ENCODE data around the gene RAB1A. TPM values are rescaled to one million over a fixed set of nuclear protein-coding genes. Genes with fewer than 3 reads are reported as not detected.

Gene RAB1A
- total and polyA plus RNA-seq, 2 experiments from 2014 or later, result 94.8 to 172 TPM

DNA sequence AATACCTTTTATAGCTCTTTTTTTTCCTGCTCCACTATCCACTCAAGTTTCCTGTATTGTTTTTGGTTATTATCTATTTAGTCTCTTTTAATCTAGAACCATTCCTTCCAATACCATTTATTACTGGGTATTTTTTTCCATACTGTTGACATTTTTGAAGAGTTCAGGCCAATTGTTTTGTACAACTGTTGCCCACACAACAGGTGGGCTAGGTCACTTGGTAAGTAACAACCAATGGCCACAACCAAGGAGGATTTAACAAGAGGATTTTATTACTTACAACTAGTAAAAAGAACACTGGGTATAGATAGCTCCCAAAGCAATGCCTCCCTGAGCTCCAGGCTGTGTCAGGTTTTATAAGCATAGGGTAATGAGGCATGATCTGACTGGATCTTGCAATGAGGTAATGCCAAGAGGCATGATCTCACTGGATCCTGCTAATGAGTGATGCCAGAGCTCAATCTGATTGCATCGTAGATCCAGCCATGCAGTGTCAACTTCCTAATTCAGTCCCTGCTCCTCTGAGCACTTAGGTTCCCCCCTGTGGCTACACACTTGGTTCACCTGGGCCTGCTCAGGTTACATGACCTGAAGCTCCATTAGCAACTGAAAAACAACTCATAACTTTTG, 80.8 kb downstream of the RAB1A start:
- peak; percentile 92 for ATAC-seq
- peaks cover 10% of the 10 kb centered on the region for H3K27me3 Mint-ChIP-seq (ENCODE audit: insufficient read depth, low read depth, poor library complexity)
- Histone ChIP-seq H3K4me1 (ENCODE audit: insufficient read depth) (peaks cover 16% of the 10 kb centered on the region; the same call in 1 of the 2 replicates), H3K36me3 (ENCODE audit: insufficient read depth) (peaks cover 21% of the 10 kb centered on the region), H3K4me3 (no peak overlapping the region), H2AFZ (no peak overlapping the region), H3K27ac (ENCODE audit: low read depth) (peak overlapping the region; percentile 84), H3K79me2 (replicated peaks; ENCODE audit: insufficient read depth) (no peaks in the 10 kb centered on the region), H3K9me2 (ENCODE audit: insufficient read depth) (0 out of 2 replicates have a peak, but pooled peaks cover 3% of the 10 kb centered on the region), H3K4me2 (no peak overlapping the region), H3F3A (replicated peaks; ENCODE audit: low read depth) (no peaks in the 10 kb centered on the region), H4K20me1 (replicated peaks; ENCODE audit: insufficient read depth) (no peaks in the 10 kb centered on the region; the same call in 1 of the 2 replicates), H3K27me3 (ENCODE audit: insufficient read depth) (no peaks in the 10 kb centered on the region)
- H3K4me3 Mint-ChIP-seq, result peak overlapping the region; percentile 1; the same call in 1 of the 3 replicates
- no peak for TF ChIP-seq ZNF114 (CRISPR knock-in tag; IDR thresholded peaks at IDR 0.05)
- peak; percentile 80 for TF ChIP-seq CREB1 (CRISPR knock-in tag; IDR thresholded peaks at IDR 0.05; ENCODE audit: low read depth)
- TF ChIP-seq EZH2 (IDR thresholded peaks at IDR 0.05; ENCODE audit: low read depth, unreplicated experiment), result no peak
- TF ChIP-seq, protein P1, sequence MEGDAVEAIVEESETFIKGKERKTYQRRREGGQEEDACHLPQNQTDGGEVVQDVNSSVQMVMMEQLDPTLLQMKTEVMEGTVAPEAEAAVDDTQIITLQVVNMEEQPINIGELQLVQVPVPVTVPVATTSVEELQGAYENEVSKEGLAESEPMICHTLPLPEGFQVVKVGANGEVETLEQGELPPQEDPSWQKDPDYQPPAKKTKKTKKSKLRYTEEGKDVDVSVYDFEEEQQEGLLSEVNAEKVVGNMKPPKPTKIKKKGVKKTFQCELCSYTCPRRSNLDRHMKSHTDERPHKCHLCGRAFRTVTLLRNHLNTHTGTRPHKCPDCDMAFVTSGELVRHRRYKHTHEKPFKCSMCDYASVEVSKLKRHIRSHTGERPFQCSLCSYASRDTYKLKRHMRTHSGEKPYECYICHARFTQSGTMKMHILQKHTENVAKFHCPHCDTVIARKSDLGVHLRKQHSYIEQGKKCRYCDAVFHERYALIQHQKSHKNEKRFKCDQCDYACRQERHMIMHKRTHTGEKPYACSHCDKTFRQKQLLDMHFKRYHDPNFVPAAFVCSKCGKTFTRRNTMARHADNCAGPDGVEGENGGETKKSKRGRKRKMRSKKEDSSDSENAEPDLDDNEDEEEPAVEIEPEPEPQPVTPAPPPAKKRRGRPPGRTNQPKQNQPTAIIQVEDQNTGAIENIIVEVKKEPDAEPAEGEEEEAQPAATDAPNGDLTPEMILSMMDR (conservative IDR thresholded peaks at IDR 0.05; ENCODE audit: low read depth in 2 of 2), result no peak; a peak in 1 of 4 replicates
- no peak for TF ChIP-seq JUNB (IDR thresholded peaks at IDR 0.05; ENCODE audit: unreplicated experiment)
- no peak for TF ChIP-seq STAT1 (IDR thresholded peaks at IDR 0.05; ENCODE audit: unreplicated experiment)
- no peak for TF ChIP-seq ZNF331 (CRISPR knock-in tag; IDR thresholded peaks at IDR 0.05; ENCODE audit: low read depth)
- TF ChIP-seq EZH2phosphoT487 (IDR thresholded peaks at IDR 0.05; ENCODE audit: unreplicated experiment), result no peak
- no peak for TF ChIP-seq NANOG (IDR thresholded peaks at IDR 0.05; ENCODE audit: borderline replicate concordance)
- TF ChIP-seq, protein P2, sequence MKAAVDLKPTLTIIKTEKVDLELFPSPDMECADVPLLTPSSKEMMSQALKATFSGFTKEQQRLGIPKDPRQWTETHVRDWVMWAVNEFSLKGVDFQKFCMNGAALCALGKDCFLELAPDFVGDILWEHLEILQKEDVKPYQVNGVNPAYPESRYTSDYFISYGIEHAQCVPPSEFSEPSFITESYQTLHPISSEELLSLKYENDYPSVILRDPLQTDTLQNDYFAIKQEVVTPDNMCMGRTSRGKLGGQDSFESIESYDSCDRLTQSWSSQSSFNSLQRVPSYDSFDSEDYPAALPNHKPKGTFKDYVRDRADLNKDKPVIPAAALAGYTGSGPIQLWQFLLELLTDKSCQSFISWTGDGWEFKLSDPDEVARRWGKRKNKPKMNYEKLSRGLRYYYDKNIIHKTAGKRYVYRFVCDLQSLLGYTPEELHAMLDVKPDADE (IDR thresholded peaks at IDR 0.05), result no peak
- peak; percentile 14; the same call in 1 of the 2 replicates for TF ChIP-seq POLR2AphosphoS5 (IDR thresholded peaks at IDR 0.05; ENCODE audit: low read depth)
- TF ChIP-seq, protein P3, sequence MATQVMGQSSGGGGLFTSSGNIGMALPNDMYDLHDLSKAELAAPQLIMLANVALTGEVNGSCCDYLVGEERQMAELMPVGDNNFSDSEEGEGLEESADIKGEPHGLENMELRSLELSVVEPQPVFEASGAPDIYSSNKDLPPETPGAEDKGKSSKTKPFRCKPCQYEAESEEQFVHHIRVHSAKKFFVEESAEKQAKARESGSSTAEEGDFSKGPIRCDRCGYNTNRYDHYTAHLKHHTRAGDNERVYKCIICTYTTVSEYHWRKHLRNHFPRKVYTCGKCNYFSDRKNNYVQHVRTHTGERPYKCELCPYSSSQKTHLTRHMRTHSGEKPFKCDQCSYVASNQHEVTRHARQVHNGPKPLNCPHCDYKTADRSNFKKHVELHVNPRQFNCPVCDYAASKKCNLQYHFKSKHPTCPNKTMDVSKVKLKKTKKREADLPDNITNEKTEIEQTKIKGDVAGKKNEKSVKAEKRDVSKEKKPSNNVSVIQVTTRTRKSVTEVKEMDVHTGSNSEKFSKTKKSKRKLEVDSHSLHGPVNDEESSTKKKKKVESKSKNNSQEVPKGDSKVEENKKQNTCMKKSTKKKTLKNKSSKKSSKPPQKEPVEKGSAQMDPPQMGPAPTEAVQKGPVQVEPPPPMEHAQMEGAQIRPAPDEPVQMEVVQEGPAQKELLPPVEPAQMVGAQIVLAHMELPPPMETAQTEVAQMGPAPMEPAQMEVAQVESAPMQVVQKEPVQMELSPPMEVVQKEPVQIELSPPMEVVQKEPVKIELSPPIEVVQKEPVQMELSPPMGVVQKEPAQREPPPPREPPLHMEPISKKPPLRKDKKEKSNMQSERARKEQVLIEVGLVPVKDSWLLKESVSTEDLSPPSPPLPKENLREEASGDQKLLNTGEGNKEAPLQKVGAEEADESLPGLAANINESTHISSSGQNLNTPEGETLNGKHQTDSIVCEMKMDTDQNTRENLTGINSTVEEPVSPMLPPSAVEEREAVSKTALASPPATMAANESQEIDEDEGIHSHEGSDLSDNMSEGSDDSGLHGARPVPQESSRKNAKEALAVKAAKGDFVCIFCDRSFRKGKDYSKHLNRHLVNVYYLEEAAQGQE (IDR thresholded peaks at IDR 0.05; ENCODE audit: unreplicated experiment), result no peak
- TF ChIP-seq, protein P4, sequence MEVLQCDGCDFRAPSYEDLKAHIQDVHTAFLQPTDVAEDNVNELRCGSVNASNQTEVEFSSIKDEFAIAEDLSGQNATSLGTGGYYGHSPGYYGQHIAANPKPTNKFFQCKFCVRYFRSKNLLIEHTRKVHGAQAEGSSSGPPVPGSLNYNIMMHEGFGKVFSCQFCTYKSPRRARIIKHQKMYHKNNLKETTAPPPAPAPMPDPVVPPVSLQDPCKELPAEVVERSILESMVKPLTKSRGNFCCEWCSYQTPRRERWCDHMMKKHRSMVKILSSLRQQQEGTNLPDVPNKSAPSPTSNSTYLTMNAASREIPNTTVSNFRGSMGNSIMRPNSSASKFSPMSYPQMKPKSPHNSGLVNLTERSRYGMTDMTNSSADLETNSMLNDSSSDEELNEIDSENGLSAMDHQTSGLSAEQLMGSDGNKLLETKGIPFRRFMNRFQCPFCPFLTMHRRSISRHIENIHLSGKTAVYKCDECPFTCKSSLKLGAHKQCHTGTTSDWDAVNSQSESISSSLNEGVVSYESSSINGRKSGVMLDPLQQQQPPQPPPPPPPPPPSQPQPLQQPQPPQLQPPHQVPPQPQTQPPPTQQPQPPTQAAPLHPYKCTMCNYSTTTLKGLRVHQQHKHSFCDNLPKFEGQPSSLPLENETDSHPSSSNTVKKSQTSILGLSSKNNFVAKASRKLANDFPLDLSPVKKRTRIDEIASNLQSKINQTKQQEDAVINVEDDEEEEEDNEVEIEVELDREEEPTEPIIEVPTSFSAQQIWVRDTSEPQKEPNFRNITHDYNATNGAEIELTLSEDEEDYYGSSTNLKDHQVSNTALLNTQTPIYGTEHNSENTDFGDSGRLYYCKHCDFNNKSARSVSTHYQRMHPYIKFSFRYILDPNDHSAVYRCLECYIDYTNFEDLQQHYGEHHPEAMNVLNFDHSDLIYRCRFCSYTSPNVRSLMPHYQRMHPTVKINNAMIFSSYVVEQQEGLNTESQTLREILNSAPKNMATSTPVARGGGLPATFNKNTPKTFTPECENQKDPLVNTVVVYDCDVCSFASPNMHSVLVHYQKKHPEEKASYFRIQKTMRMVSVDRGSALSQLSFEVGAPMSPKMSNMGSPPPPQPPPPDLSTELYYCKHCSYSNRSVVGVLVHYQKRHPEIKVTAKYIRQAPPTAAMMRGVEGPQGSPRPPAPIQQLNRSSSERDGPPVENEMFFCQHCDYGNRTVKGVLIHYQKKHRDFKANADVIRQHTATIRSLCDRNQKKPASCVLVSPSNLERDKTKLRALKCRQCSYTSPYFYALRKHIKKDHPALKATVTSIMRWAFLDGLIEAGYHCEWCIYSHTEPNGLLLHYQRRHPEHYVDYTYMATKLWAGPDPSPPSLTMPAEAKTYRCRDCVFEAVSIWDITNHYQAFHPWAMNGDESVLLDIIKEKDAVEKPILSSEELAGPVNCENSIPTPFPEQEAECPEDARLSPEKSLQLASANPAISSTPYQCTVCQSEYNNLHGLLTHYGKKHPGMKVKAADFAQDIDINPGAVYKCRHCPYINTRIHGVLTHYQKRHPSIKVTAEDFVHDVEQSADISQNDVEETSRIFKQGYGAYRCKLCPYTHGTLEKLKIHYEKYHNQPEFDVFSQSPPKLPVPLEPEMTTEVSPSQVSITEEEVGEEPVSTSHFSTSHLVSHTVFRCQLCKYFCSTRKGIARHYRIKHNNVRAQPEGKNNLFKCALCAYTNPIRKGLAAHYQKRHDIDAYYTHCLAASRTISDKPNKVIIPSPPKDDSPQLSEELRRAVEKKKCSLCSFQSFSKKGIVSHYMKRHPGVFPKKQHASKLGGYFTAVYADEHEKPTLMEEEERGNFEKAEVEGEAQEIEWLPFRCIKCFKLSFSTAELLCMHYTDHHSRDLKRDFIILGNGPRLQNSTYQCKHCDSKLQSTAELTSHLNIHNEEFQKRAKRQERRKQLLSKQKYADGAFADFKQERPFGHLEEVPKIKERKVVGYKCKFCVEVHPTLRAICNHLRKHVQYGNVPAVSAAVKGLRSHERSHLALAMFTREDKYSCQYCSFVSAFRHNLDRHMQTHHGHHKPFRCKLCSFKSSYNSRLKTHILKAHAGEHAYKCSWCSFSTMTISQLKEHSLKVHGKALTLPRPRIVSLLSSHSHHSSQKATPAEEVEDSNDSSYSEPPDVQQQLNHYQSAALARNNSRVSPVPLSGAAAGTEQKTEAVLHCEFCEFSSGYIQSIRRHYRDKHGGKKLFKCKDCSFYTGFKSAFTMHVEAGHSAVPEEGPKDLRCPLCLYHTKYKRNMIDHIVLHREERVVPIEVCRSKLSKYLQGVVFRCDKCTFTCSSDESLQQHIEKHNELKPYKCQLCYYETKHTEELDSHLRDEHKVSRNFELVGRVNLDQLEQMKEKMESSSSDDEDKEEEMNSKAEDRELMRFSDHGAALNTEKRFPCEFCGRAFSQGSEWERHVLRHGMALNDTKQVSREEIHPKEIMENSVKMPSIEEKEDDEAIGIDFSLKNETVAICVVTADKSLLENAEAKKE (CRISPR knock-in tag; IDR thresholded peaks at IDR 0.05), result no peak
- peaks cover 34% of the 10 kb centered on the region for H3K9me3 Mint-ChIP-seq
- DNase-seq (ENCODE audit: low spot score), result peak; percentile 80
- H3K36me3 Mint-ChIP-seq (ENCODE audit: low read depth), result peaks cover 76% of the 10 kb centered on the region
- H3K4me1 Mint-ChIP-seq, result peaks cover 25% of the 10 kb centered on the region
- peak overlapping the region; percentile 95 for H3K27ac Mint-ChIP-seq

All from GM23338 (cell line).